HG03045 (cell line): ENCODE measurements around the gene POU2F3.

Experiments
- ATAC-seq: cut with Tn5 transposase; IDR thresholded peaks from one replicate; pipeline ENCODE4 v1.9.1; 2021; ENCODE audit warnings: mild to moderate bottlenecking, moderate library complexity; ENCODE audit not compliant: unreplicated experiment

POU2F3 gene

DNA sequence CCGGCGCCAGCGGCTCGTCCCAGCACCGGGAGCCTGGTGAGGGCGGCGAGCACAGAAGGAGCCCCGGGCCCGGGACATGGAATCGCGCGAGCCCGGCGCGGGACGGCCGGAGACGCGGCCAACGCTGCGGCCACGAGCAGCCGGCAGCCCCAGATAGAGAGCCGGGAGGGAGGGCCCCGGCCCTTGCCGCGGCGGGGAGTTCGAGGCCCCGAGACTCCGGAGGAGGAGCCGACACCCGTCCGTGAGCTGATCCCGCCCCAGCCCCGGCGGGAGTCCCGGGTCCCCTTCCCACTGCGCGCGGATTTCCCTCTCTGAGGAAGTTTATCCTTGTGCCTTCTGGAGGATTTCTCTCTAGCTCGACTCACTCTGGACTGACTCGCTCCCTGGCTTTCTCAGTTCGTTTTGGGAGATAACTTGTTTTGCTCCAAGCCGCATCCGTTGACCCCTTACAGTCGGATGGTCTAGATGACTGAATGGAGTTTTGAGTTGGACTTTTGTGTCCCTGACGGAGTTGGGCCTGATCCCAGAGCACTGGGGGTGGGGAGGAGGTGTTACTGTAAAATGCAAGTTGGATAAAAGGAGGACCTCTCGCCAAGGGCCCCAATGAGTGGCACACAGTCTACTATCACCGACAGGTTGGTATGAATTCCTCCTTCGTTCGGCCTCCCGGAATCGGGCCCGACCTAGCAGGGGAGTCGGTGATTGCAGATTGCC lies 96.9 kb downstream of the POU2F3 start:
- ATAC-seq: peak; percentile 44

DNA sequence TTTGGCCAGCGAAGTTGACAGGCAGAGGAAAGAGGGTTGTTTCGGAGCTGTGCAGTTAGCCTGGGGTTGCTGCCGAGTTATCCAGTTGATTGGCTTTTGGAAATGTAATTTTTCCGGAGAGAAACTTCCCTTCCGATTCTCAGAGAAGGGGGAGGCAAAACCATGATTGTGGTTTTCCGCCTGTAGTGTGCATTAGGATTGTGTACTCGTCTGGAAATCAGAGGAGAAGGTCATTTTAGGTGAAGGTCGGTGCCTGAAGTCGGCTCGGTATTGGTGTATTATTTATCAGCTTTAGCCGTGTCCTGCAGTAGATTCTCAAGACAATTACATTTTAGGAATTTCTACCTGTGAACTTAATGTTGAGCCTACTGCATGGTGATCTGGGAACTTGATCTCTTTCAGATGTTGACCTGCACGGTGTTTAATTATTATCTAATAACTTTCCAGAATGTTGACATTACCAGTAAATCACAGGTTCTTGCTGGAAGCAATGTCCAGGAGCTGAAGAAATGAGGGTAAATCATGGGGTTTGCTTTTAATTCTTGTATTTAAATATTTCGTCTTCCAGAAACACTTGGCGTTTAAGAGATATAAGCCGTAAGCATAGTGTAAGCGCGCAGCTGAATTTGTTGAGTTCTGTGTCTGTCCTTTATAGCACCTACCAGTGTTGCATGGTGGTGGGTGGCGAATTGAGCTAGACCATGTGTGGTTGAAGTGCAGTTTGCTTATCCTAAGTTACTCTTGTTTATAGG lies 97.6 kb downstream of the POU2F3 start:
- no peak for ATAC-seq

DNA sequence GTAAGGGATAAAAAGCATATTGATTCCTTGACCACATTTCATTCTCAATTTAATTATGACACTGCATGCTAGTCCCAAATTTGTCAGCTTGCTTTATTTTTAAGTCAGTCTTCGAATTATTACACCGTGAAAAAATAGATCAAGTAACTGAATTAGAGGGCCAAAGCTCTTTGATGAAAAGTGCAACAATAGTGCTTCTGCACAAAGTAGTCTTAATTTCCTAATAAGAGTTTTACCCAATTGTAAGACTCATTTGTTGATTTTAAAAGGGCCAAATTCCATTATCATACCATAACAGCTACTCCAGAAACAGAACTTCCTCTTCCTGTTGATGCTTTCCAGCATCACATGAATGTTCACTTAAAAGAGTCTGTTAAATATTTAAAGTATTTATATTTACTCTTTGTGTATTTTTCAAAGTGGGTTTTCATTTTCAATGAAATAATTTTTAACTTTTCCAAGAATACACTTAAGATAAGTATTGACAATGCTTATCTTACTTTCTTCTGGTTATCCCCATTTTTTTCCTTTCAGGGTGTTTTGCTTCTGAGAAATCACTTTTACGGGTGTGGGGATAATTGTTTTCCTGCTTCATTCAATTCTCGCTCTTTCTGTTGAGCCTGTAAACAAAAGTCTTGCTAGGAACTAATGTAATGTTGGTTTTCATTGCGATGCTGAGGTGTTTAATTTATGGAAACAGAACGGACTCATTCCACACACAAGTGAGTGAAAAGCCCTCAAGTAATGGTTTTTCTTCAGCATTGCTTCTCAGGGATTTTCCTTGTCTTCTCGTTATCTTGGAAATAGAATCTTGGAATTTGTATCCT lies 98.4 kb downstream of the POU2F3 start:
- ATAC-seq: no peak

DNA sequence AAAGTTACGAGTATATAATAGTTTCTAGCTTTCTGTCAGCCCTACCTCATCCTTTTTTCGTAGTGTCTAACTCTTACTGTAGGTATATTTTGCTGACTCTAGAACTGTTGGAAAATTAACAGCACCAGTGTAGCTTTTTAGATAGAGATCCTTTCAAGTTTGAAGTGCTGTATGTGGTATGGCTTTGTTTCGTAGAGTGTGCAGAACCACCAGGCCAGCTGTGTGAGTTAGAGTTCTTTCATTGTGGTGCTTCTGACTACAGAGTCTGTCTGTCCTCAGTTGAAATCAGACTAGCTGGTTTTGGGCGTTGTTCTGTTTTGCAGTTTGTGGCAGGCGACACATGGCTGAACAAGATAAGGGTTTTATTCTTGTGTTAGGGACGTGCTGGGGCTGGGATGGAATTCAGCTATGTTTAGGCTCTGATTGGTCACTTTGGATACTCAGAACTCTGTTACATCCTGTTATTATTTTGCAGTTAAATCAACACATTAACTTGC lies 99.5 kb downstream of the POU2F3 start:
- no peak for ATAC-seq

DNA sequence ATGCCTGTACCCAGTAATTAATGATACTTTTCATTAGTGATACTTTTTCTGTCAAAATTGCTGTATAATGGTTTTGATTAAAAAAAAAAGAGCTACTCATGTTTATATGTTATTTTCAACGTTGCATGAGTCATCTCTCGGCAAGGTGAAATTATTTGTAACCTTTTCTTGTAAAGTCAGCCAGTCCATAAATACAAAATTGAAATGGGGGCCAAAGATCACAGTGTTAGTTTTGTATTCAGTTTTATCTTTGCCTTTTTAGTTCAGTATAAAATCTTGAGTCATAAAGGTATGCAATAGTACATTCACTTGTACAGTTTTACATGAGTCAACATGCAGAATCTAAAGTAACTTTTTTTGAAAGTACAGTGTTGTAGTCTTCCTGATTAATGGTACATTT lies 100.6 kb downstream of the POU2F3 start:
- no peak for ATAC-seq

DNA sequence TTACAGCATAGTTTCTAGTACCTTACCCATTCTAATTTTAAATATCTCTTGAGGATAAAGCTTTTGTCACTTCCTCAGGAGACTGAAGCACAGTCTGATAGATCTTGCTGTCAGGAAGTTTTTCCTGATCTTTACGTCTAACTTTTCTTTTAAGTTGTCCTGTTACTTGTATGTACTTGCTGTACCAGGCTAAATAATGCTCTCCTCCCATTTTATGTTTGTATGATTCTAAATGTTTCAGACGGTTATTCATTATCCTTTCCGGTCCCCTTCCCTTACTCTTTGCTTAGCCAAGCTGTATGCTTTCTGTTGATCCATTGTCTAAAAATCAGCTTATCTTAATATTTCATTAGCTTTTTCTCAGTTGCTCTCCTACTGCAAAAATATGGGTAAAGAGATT lies 102.3 kb downstream of the POU2F3 start:
- no peak for ATAC-seq

DNA sequence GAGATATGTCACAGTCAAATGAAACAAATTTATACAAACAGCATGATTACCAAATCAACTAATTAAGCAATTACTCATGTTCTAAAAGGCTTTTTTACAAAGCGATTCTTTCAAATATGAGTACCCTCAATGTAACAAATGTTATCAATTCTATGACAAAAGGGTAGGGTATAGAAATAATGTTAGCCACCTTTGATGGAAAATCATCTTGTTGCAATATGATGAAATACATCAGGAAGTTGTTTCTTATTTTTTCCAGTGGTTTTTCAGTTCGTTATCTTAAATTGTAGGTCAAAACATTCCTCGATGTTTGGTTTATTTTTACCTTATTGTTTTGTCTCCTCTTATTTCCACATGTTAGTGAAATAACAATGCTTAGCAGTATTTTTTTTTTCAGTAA lies 102.7 kb downstream of the POU2F3 start:
- no peak for ATAC-seq

DNA sequence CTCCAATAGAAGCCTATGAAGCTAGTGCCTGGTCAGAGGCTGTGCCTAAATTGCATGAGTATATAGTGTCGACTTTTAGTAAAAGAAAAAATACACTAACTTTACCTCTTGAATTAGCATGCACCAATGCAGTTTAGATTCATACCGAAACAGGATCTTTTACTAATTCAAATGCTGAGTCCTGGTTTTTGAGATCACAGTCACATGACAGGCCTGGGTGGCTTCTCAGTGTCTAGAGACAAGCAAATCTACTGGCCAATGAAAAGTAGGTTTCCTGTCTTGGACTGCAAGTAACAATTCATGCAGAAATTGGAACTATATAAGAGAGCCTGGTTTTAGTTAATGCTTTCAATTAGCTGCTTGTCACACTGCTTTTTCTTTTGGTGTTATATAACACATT lies 103.5 kb downstream of the POU2F3 start:
- no peak for ATAC-seq

DNA sequence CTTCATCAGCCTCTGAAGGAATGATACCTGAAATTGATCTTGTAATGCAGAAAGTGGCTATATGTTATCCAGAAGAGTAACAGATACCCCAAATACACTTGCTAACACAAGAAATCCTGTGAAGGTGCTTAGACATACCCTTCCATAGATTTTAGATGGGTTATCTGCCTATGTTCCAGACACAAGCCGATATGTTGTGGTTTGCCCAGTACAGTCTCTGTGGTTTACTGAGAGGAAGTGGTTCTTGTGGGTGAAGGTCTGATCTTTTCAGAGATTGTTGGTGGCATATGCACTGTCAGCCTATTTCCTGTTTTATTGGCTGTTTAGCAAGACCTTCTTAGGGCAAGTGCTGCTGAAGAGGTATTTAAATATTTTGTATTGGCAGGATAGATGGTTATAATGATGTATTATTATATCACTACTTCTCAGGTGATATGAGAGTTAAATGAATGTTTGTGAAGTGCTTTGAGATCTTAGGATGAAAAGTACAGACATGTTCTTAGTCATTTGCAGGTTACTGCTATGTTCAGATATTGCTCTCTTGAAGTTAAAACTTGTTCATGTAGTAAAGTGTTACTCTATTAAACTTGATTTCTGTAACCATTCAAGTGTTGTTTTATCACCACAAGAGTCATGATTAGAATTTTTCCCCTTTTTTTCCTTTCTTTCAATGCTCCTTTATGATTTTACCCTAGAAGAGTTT lies 104.5 kb downstream of the POU2F3 start:
- ATAC-seq: peak; percentile 82

DNA sequence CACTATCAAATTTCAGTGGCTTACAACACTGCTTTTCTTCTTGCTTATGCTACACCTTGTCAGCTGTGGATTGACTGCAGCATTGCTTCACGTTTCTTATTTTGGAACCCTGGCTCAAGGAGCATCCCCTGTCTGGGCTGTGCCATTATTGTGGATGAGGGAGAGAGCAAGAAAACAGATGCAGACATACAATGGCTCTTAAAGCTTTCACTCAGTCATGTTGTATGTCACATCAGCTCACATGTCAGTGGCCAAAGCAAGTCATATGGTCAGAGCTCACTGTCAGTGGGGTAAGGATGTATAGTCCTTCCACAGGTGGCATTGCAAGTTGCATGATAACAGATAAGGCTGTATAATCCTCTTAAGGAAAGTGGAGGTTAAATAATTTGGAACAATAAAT lies 106.3 kb downstream of the POU2F3 start:
- no peak for ATAC-seq

DNA sequence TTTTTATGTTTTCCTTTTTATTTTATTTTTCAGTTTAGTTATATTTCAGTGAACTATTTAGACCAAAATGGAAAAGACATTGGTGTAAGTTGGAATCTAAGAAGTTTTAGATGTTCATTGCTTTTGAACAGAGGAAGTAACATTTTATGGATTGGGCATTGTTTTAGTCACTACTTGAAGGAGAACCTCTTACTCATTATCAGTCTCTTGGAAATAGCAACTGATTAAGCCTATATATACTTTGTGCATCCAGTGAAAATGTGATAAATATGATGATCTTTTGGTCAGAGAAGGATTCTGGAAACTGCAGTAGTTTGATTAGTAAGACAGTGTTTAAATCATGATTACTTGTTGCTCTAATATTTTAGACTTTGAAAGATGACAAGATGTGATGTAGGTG lies 110.7 kb downstream of the POU2F3 start:
- ATAC-seq: no peak

DNA sequence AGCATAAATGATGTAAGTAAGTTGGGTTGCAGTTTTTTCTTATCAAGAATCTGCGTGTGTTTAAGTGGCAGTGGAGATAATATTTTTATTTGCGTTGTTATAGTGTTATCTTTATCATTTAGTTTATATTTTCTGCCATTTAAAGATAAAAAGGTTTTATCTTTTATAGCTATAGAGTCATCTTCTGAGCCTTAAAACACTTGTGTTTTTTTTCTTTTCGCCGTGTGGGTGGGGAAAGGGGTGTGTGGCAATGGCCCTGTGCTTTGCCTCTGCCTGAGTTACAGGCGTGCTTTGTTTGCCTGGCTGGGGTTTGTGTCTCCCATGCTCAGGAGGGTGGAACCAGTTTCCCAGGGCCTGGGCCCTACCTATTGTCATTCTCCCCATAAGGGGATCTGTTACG lies 112.5 kb downstream of the POU2F3 start:
- no peak for ATAC-seq

DNA sequence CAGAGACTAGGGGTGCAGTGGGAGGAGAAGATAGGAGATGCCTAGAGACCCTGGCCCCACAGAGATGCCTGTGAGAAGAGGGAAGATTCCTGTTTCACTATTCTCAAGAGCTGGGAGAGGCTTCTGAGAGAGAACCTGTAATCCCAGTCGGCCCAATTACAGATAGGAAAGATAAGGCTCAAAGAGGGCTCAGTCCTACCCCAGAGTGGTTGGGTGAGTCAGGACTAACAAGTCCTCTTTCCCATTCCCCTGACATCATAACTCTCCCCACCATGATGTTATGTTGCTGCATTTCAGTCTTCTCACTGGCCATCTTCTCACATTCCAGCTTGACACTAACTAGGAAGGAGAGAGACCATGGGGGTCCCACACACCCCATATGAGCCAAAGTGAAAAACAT lies 114.1 kb downstream of the POU2F3 start:
- no peak for ATAC-seq

DNA sequence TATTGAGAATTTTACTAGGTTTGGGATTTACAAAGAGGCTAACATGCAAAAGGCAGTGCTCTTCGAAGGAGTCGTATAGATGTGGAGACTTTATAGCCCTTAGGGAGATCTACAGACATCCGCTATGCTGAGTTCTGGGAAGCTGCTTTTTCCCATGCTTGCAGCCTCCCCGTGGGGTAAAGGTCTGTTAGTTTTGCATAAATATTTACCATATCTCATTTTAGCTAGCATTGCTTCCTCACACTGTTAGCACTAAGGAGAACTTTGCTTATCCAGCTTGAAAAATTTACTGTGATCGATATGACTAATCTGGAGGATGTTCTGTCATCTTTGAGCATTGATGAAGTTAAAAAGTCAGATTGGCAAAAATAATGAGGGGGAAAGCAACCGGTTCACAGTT lies 114.8 kb downstream of the POU2F3 start:
- no peak for ATAC-seq

DNA sequence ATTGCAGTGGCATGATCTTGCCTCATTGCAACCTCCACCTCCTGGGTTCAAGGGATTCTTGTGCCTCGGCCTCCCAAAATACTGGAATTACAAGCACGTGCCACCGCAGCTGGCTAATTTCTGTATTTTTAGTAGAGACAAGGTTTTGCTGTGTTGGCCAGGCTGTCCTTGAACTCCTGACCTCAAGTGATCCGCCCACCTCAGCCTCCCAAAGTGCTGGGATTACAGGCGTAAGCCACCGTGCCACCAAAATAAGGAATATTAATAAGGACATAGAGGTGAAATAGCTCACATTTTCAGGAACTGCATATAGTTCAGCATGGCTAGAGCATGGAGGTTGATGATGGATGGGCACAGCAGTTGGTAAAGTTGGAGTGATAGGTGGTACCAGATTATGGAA lies 117.7 kb downstream of the POU2F3 start:
- no peak for ATAC-seq

DNA sequence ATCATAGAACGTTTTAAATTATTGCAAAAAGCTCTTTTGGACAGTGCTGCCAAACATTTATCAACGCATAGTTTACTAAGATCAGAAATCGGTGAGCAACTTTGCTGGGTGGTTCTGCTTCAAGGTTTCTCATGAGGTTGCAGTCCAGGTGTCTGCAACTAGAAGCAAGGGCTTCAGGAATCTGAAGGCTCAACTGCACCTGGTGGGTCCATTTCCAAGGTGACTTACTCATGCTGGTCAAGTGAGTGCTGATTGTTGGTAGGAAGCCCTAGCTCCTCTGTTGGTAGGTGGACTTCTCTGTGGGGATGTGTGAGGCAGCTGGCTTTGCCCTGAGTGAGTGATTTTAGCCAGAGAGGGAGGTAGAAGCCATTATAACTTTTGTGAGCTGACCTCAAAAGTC lies 118.8 kb downstream of the POU2F3 start:
- no peak for ATAC-seq

DNA sequence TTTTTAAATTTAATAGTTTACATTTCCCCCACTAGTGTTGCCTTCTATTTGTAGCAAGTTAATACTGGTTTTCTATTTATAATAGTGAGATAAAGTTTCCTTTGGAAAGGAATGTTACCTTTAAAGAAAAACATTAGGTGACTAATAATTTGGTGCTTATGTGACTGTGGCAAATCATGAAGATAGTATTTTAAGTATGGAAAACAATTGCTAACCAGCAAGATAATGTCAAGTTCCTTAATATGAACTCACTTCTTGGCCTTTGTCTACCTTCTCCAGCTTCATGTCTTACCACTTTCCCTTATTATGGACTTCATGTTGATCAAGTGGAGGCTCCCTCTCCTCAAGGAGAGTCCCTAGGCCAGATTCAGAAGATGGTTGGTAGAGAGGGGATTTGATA lies 123.5 kb downstream of the POU2F3 start:
- ATAC-seq: no peak

DNA sequence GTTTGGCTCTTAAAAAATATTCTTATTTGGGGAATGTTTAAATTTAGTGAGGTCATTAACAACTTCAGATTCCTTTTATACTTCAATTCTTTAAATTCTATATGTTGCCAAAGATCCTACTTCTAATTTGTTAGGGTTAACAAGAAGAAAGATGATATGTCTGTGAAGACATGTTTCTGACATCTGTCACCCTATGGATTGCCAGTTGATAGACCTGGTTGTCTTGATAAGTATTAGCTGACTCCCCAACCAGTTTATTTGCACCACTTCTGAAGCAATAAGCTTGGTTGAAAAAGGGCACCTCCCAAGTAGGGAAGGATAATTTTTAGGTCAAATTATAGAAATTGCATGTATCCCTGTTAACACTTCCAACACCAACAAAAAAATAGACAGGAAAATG lies 125.6 kb downstream of the POU2F3 start:
- no peak for ATAC-seq
